Vagina (tissue), 2 donors: ENCODE measurements around the gene TTC5.

Source experiments
- POLR2A ChIP-seq, 2 donors: fragments of 450-650 bp; IDR thresholded peaks; one replicate each; pipeline ENCODE4 v1.6.1; 2017; ENCODE audit warnings: antibody characterized with exemption in 2 of 2, mild to moderate bottlenecking in 2 of 2, moderate library complexity in 2 of 2
- POLR2AphosphoS5 ChIP-seq, 2 donors: sonication (generic); formaldehyde crosslinking; IDR thresholded peaks; one replicate each; pipeline ENCODE4 v1.9.0; 2017; ENCODE audit warnings: antibody characterized with exemption in 2 of 2, mild to moderate bottlenecking in 2 of 2, low read depth in 1 of 2; ENCODE audit not compliant: insufficient read depth in 1 of 2
- TF ChIP-seq, protein P1 (sequence below), 3 experiments: fragments of 450-650 bp in 2 of 3; fragments of 200-600 bp in 1 of 3; sonication (generic) in 1 of 3; IDR thresholded peaks; one replicate each; pipeline ENCODE4 v1.5.1; 2017 to 2019; ENCODE audit warnings: antibody characterized with exemption in 3 of 3, mild to moderate bottlenecking in 2 of 3, moderate library complexity in 2 of 3

DNA sequence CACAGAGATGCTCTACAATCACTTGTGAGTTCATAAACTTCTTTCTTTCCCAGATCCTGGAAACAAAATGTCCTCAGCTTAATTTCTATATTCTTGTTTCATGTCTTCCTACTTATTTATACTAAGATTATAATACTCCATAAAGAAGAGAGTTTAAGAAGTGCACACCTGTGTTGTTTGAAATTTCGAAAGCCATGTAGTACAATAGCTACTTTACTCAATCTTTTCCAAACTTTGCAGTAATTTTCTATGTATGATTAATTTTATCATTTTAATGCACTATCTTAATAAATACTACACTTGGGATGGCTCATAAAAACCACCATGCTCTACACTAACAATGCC lies 300 bp upstream of the TTC5 start:
- TF ChIP-seq, protein P1, sequence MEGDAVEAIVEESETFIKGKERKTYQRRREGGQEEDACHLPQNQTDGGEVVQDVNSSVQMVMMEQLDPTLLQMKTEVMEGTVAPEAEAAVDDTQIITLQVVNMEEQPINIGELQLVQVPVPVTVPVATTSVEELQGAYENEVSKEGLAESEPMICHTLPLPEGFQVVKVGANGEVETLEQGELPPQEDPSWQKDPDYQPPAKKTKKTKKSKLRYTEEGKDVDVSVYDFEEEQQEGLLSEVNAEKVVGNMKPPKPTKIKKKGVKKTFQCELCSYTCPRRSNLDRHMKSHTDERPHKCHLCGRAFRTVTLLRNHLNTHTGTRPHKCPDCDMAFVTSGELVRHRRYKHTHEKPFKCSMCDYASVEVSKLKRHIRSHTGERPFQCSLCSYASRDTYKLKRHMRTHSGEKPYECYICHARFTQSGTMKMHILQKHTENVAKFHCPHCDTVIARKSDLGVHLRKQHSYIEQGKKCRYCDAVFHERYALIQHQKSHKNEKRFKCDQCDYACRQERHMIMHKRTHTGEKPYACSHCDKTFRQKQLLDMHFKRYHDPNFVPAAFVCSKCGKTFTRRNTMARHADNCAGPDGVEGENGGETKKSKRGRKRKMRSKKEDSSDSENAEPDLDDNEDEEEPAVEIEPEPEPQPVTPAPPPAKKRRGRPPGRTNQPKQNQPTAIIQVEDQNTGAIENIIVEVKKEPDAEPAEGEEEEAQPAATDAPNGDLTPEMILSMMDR (IDR thresholded peaks at IDR 0.05): no peak
- no peak for TF ChIP-seq POLR2A (IDR thresholded peaks at IDR 0.05)
- no peak for TF ChIP-seq POLR2AphosphoS5 (IDR thresholded peaks at IDR 0.05; ENCODE audit: insufficient read depth in 1 of 2, low read depth in 1 of 2)
